ENCODE data around the gene TMEM132D. TPM values are rescaled to one million over a fixed set of nuclear protein-coding genes. Genes with fewer than 3 reads are reported as not detected.

Gene TMEM132D
- total and polyA plus RNA-seq, 2 experiments from 2014 or later: 2.0 to 2.4 TPM

DNA sequence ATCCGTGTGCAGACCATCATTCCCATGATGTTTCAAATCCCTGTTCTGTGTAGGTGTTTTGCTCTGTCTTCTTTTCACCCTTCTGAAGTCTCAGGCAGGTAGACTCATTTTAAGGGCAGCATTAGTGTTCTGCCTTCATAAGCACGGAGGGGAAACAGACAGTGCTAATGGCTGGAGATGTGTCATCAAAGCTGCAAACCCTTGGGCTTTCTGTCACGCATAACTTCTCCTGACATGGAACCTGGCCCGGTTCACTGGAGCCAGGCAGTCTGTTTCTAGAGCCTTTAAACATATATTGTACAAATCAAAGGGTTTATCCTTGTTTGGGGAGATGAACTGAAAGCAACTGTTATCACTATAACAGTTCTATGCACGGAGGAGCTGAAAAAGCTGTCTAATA lies 141.4 kb downstream of the TMEM132D start:
- H3K79me2 ChIP-seq: no peaks in the 10 kb centered on the region
- TF ChIP-seq EZH2phosphoT487 (IDR thresholded peaks at IDR 0.05; ENCODE audit: low read depth, severe bottlenecking, unreplicated experiment) (no peak), EZH2 (IDR thresholded peaks at IDR 0.05; ENCODE audit: borderline replicate concordance) (no peak)
- TF ChIP-seq, protein P1, sequence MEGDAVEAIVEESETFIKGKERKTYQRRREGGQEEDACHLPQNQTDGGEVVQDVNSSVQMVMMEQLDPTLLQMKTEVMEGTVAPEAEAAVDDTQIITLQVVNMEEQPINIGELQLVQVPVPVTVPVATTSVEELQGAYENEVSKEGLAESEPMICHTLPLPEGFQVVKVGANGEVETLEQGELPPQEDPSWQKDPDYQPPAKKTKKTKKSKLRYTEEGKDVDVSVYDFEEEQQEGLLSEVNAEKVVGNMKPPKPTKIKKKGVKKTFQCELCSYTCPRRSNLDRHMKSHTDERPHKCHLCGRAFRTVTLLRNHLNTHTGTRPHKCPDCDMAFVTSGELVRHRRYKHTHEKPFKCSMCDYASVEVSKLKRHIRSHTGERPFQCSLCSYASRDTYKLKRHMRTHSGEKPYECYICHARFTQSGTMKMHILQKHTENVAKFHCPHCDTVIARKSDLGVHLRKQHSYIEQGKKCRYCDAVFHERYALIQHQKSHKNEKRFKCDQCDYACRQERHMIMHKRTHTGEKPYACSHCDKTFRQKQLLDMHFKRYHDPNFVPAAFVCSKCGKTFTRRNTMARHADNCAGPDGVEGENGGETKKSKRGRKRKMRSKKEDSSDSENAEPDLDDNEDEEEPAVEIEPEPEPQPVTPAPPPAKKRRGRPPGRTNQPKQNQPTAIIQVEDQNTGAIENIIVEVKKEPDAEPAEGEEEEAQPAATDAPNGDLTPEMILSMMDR (IDR thresholded peaks at IDR 0.05; ENCODE audit: poor library complexity): no peak
- no peak overlapping the region for H2AFZ ChIP-seq
- WGBS (ENCODE audit: low lambda C conversion rate, missing lambda C conversion rate): 82% methylated on average over 5 of the region's 5 CpGs
- no peaks in the 10 kb centered on the region for H4K20me1 ChIP-seq (ENCODE audit: insufficient read depth, poor library complexity, severe bottlenecking)
- no peak for DNase-seq (ENCODE audit: low spot score)
- H3K4me2 ChIP-seq: no peak overlapping the region
- no peaks in the 10 kb centered on the region for H3K27me3 ChIP-seq
- no peaks in the 10 kb centered on the region for H3K36me3 ChIP-seq (replicated peaks; ENCODE audit: insufficient read depth, low read depth)
- peaks cover 3% of the 10 kb centered on the region for H3K9me3 ChIP-seq (ENCODE audit: low read depth)
- no peak overlapping the region for H3K4me3 ChIP-seq
- no peaks in the 10 kb centered on the region for H3K4me1 ChIP-seq (ENCODE audit: insufficient read depth)
- H3K27ac ChIP-seq: no peak overlapping the region
- no peaks in the 10 kb centered on the region for H3K9me2 ChIP-seq (replicated peaks; ENCODE audit: insufficient read depth)

DNA sequence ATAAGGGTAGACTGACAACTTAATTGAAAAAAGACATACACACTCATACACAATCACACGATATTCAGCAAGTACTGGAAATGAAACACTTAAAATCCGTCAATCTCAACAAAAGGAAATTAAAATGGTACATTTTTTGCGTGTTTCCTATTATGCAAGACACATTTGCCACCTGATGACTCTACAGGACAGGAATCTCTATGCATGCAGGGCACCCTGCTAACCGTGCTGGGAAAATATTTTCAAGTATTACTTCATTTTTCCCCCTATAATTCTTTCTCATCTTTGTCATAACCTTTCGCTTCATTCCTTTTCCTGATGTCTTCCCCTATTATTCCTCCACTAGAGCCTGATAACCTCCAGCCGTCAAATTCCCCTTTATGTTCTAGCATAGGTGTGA lies 150.2 kb downstream of the TMEM132D start:
- TF ChIP-seq EZH2 (IDR thresholded peaks at IDR 0.05; ENCODE audit: borderline replicate concordance): no peak
- TF ChIP-seq, protein P1 (IDR thresholded peaks at IDR 0.05; ENCODE audit: poor library complexity): no peak
- H3K4me3 ChIP-seq: no peak overlapping the region
- no peaks in the 10 kb centered on the region for H3K9me3 ChIP-seq (ENCODE audit: low read depth)

DNA sequence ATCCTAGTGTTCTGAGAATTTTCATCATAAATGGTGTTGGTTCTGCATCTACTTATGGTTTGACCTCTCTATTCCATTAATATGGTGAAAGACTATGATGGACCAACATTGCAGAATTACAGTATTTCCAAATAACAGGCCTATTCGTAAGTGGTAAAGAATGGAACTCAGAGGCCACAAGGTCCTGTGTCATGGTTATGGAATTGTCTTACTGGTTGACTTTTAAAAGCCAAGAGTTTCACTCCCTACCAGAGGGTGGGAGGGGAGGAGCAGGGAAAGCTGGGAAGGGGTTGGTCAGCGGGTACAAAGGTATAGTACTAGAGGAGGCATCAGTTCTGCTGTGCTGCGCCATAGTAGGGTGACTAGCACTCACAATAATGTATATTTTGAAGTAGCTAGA lies 153.4 kb downstream of the TMEM132D start:
- DNase-seq (ENCODE audit: low spot score): no peak
- TF ChIP-seq EZH2 (IDR thresholded peaks at IDR 0.05; ENCODE audit: borderline replicate concordance) (no peak), EZH2phosphoT487 (IDR thresholded peaks at IDR 0.05; ENCODE audit: low read depth, severe bottlenecking, unreplicated experiment) (no peak)
- TF ChIP-seq, protein P1 (IDR thresholded peaks at IDR 0.05; ENCODE audit: poor library complexity): no peak
- WGBS (ENCODE audit: low lambda C conversion rate, missing lambda C conversion rate): 96% methylated on average over 3 of the region's 3 CpGs

More for the DNA sequence above, 150.2 kb downstream of the TMEM132D start:
- Histone ChIP-seq H3K9me2 (replicated peaks; ENCODE audit: insufficient read depth) (no peaks in the 10 kb centered on the region), H4K20me1 (ENCODE audit: insufficient read depth, poor library complexity, severe bottlenecking) (no peaks in the 10 kb centered on the region), H2AFZ (no peak overlapping the region), H3K36me3 (replicated peaks; ENCODE audit: insufficient read depth, low read depth) (no peaks in the 10 kb centered on the region), H3K27me3 (no peaks in the 10 kb centered on the region), H3K4me2 (no peak overlapping the region), H3K27ac (no peak overlapping the region), H3K4me1 (ENCODE audit: insufficient read depth) (no peaks in the 10 kb centered on the region), H3K79me2 (no peaks in the 10 kb centered on the region)
- DNase-seq (ENCODE audit: low spot score): no peak
- 86% methylated on average over 6 of the region's 6 CpGs for WGBS (ENCODE audit: low lambda C conversion rate, missing lambda C conversion rate)

DNA sequence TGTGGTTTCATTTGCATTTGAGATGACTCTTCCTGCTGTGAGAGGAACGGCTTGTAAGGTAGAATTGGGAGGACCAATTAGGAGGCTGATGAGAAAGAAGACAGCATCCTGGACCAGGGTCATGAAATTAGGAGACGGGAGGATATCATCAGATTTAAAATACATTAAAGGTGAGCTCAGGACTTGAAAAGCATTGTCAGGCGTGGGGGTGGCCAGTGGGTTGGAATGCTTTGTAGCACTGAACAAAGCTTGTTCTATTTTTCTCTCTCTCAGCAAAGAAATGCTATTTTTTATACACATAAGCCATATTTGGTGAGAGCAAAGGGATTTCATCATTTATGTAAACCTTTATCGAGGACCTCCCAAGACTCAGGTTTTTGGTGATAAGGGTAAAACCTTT lies 157.5 kb downstream of the TMEM132D start:
- H3K4me3 ChIP-seq: no peak overlapping the region
- WGBS (ENCODE audit: low lambda C conversion rate, missing lambda C conversion rate): 87% methylated on average over 4 of the region's 4 CpGs
- no peak overlapping the region for H3K27ac ChIP-seq
- TF ChIP-seq, protein P1 (IDR thresholded peaks at IDR 0.05; ENCODE audit: poor library complexity): no peak
- TF ChIP-seq EZH2phosphoT487 (IDR thresholded peaks at IDR 0.05; ENCODE audit: low read depth, severe bottlenecking, unreplicated experiment) (no peak), EZH2 (IDR thresholded peaks at IDR 0.05; ENCODE audit: borderline replicate concordance) (no peak)
- H4K20me1 ChIP-seq (ENCODE audit: insufficient read depth, poor library complexity, severe bottlenecking): no peaks in the 10 kb centered on the region
- no peaks in the 10 kb centered on the region for H3K79me2 ChIP-seq
- no peak for DNase-seq (ENCODE audit: low spot score)
- no peak overlapping the region for H3K4me2 ChIP-seq
- no peaks in the 10 kb centered on the region for H3K36me3 ChIP-seq (replicated peaks; ENCODE audit: insufficient read depth, low read depth)
- H3K4me1 ChIP-seq (ENCODE audit: insufficient read depth): no peaks in the 10 kb centered on the region
- no peaks in the 10 kb centered on the region for H3K9me3 ChIP-seq (ENCODE audit: low read depth)
- no peaks in the 10 kb centered on the region for H3K27me3 ChIP-seq
- H2AFZ ChIP-seq: no peak overlapping the region
- H3K9me2 ChIP-seq (replicated peaks; ENCODE audit: insufficient read depth): no peaks in the 10 kb centered on the region

More for the DNA sequence above, 153.4 kb downstream of the TMEM132D start:
- Histone ChIP-seq H3K4me2 (no peak overlapping the region), H3K27me3 (no peaks in the 10 kb centered on the region), H4K20me1 (ENCODE audit: insufficient read depth, poor library complexity, severe bottlenecking) (no peaks in the 10 kb centered on the region), H3K4me3 (no peak overlapping the region), H3K36me3 (replicated peaks; ENCODE audit: insufficient read depth, low read depth) (no peaks in the 10 kb centered on the region), H3K79me2 (no peaks in the 10 kb centered on the region), H3K9me2 (replicated peaks; ENCODE audit: insufficient read depth) (no peaks in the 10 kb centered on the region), H3K27ac (no peak overlapping the region), H3K4me1 (ENCODE audit: insufficient read depth) (no peaks in the 10 kb centered on the region), H3K9me3 (ENCODE audit: low read depth) (no peaks in the 10 kb centered on the region), H2AFZ (no peak overlapping the region)
